Lower leg skin (tissue), 4 donors: ENCODE measurements around the gene ABHD15. TPM values are rescaled to one million over a fixed set of nuclear protein-coding genes. Genes with fewer than 3 reads are reported as not detected.
A peak's percentile ranks its signal among the peaks of the same experiment; 100 is the strongest.

Experiments
- DNase-seq, 2 donors: peaks; one replicate each; pipeline ENCODE4 v3.0.0-alpha.2; 2019; ENCODE audit warnings: low spot score in 2 of 2
- H3K4me3 ChIP-seq: fragments of 200-600 bp; sonication (generic); 2 replicates; pipeline ENCODE4 v1.5.1; 2017; ENCODE audit warnings: mild to moderate bottlenecking, low read depth; ENCODE audit not compliant: poor library complexity, severe bottlenecking
- POLR2A ChIP-seq, 2 donors: fragments of 450-650 bp; IDR thresholded peaks; one replicate each; pipeline ENCODE4 v1.6.1; 2016 to 2017; ENCODE audit warnings: antibody characterized with exemption in 2 of 2, mild to moderate bottlenecking in 1 of 2, moderate library complexity in 1 of 2
- WGBS, 2 donors: methylation state at CpG; one replicate each; pipeline ENCODE4 v1.1.5; 2018; 5-methylcytosine and 5-hydroxymethylcytosine counted together
- intact Hi-C: fragments of 100-400 bp; cut with DNase I; formaldehyde crosslinking; loops from one replicate; pipeline ENCODE4 v1.15.0; 2023; ENCODE audit warnings: low total_unique reads
- total RNA-seq, 4 donors: library from RNA; depleted of rRNA; stranded (reverse); fragments of >200 nt; gene quantifications; one replicate each; pipeline ENCODE4 v1.1.0, GENCODE V29; 2016
- TF ChIP-seq, protein P1 (sequence below), 3 donors: fragments of 450-650 bp; IDR thresholded peaks; one replicate each; pipeline ENCODE4 v1.5.1; 2016; ENCODE audit warnings: antibody characterized with exemption in 3 of 3, mild to moderate bottlenecking in 3 of 3, moderate library complexity in 2 of 3

ABHD15 gene
- total RNA-seq, 4 donors from 2014 or later = 4.1 to 10.4 (median 7.5) TPM

DNA sequence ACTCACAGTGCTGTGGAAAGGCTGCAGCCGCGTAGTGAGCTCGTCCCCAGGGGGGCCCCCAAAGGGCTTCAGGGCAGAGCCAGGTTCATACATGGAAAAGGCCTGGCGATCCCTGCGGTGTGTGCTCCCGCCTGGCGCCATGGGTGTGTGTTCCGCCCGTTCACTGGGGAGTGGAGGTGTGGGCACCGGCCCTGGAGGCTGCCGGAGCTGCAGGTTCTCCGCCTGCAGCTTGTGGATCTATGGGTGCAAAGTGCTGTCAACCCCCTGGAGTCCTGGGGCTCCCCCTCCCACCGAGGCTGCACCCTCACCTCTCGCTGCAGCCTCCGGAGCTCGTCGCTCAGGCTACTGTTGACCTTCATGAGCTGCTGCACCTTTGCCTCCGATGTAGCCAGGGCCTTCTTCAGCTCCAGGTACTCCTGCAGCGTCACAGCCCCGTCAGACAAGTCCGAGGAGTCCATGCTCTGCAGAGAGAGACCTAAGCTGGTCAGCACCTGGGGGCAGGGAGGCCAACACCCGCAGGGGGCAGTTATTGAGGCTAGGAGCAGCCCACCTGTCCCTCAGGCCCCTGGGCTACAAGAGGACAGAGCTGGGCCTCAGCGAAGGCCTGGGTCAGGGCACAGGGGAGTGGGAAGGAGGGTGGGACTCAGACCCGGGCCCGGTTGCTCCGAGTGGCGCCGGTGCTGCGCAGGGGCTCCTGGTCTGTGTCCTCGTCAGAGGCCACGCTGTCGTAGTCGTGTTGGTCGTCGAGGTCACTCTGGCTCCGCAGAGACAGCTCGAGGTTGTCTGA, 9.6 kb upstream of the ABHD15 start:
- DNase-seq = no peak
- H3K4me3 ChIP-seq = no peak overlapping the region
- intact Hi-C loops = loop anchor here (5.0 kb wide), 1 partner anchor 36 kb away; no protein-coding TSS in a partner anchor
- TF ChIP-seq POLR2A (IDR thresholded peaks at IDR 0.05) = no peak
- TF ChIP-seq, protein P1, sequence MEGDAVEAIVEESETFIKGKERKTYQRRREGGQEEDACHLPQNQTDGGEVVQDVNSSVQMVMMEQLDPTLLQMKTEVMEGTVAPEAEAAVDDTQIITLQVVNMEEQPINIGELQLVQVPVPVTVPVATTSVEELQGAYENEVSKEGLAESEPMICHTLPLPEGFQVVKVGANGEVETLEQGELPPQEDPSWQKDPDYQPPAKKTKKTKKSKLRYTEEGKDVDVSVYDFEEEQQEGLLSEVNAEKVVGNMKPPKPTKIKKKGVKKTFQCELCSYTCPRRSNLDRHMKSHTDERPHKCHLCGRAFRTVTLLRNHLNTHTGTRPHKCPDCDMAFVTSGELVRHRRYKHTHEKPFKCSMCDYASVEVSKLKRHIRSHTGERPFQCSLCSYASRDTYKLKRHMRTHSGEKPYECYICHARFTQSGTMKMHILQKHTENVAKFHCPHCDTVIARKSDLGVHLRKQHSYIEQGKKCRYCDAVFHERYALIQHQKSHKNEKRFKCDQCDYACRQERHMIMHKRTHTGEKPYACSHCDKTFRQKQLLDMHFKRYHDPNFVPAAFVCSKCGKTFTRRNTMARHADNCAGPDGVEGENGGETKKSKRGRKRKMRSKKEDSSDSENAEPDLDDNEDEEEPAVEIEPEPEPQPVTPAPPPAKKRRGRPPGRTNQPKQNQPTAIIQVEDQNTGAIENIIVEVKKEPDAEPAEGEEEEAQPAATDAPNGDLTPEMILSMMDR (IDR thresholded peaks at IDR 0.05) = no peak
- WGBS, 2 donors = 92 to 93% methylated on average over 16 to 26 of the region's 37 CpGs

- intact Hi-C loops = loop anchor here (5.0 kb wide), 1 partner anchor 37 kb away; no protein-coding TSS in a partner anchor
- WGBS, 2 donors = 84 to 85% methylated on average over 24 to 27 of the region's 28 CpGs
- TF ChIP-seq, protein P1 (IDR thresholded peaks at IDR 0.05) = no peak
- TF ChIP-seq POLR2A (IDR thresholded peaks at IDR 0.05) = no peak
- no peak for DNase-seq
- H3K4me3 ChIP-seq = no peak overlapping the region
Measured at GRCh38 chr17:29575511-29576213, 8.8 kb upstream of the ABHD15 start.

GRCh38 chr17:29574732-29575510, 8.1 kb upstream of the ABHD15 start:
- peak in 1 of 2 donors; percentile 81 for DNase-seq
- H3K4me3 ChIP-seq = no peak overlapping the region
- WGBS, 2 donors = 76 to 86% methylated on average over 16 to 17 of the region's 17 CpGs
- intact Hi-C loops = loop anchor here (5.0 kb wide), 1 partner anchor 37 kb away; no protein-coding TSS in a partner anchor
- no peak for TF ChIP-seq POLR2A (IDR thresholded peaks at IDR 0.05)
- TF ChIP-seq, protein P1 (IDR thresholded peaks at IDR 0.05) = no peak

- WGBS, 2 donors = 82 to 92% methylated on average over 14 of the region's 14 CpGs
- peak in 1 of 2 donors; percentile 70 for DNase-seq
- intact Hi-C loops = no loop called here
- TF ChIP-seq POLR2A (IDR thresholded peaks at IDR 0.05) = no peak
- TF ChIP-seq, protein P1 (IDR thresholded peaks at IDR 0.05) = no peak
- H3K4me3 ChIP-seq = no peak overlapping the region
Measured at GRCh38 chr17:29573871-29574731, 7.3 kb upstream of the ABHD15 start.

DNA sequence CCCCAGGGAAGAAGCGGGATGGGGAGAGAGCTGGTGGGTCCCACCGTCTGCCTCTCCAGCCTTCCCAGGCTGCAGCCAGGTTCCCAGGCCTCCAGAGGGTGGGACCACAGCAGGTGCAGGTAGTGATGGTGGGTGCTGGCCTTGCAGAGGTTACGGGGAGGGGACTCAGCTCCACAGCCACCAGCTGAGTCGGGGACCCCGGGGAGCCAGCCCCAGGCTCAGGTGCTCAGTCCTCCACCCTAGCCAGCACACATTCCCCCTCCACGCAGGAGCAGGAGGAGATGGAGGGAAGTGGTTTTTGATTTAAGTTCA, 6.7 kb upstream of the ABHD15 start:
- 88 to 89% methylated on average over 6 of the region's 6 CpGs for WGBS, 2 donors
- peak in 1 of 2 donors; percentile 79 for DNase-seq
- H3K4me3 ChIP-seq = no peak overlapping the region
- no peak for TF ChIP-seq POLR2A (IDR thresholded peaks at IDR 0.05)
- TF ChIP-seq, protein P1 (IDR thresholded peaks at IDR 0.05) = no peak
- intact Hi-C loops = no loop called here
